Activated CD8-positive, alpha-beta memory T cell treated with anti-CD3 and anti-CD28 coated beads, Interleukin-2, amount 50 U/mL, for 1 hour (primary cell): Measurements from ENCODE around the gene HASPIN.
"Not testable (repeated sequence)": the region's sequence is repeated elsewhere in the genome, so short reads cannot be mapped to it uniquely, and the experiment has no call there.

ENCODE experiments used
- DNase-seq: peaks from one replicate; pipeline ENCODE4 v3.0.0-alpha.2; 2020; ENCODE audit errors: extremely low read depth

The HASPIN gene

DNA sequence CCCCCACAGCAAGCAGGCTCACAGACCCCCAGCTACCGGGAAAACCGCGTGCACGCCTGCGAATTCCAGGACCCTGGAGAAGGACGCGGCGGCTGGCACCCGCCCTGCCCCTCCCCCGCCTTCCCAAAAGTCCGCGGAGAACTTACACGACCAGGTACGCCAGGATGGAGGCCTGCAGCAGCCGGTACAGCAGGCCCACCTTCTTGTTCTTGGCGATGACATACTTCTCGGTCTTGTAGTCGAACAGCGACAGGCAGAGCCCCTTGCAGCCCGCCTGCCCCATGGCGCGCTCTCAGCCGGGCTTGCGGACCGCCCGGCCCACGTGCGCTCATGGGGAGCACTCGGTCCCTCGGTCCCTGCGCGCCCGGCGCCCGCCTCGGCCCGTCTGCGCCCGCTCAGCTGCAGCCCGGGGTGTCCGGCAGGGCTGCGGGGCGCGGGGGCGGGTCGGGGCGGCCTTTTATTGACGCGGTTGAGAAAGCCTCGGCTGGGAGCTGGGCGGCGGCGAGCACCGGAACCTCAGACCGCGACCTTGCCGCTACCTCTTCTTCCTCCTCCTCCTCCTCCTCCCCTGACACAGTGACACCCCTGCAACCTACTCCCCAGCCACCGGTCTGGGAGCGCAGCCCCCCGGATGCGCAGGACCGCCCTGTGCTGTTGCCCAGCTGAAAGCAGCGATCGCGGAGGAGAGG lies 27.8 kb upstream of the HASPIN start, which contains the start of gene P2RX5:
P2RX5 (minus strand) TSS at position 433 of the 689 bp plus-strand sequence; CDS start at position 283, 150 bp downstream.
- DNase-seq = no peak

DNA sequence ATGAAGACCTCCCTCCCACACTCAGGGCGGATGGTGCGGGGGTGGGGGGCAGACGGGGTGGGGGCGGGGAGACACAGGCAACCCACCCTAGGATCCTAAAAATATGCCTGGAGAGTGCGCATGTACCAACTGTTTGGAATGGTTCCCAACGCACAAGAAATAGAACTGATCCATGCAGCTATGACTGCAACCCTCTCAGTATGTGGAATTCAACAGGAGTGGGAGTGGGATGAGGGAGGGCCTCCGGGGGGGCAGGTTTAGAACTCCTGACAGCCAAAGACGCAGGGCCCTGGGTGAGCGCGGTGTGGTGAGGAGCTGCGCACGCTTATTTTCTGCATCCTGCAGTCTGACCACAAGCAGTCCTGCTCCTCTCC lies 26.6 kb upstream of the HASPIN start:
- DNase-seq = no peak

DNA sequence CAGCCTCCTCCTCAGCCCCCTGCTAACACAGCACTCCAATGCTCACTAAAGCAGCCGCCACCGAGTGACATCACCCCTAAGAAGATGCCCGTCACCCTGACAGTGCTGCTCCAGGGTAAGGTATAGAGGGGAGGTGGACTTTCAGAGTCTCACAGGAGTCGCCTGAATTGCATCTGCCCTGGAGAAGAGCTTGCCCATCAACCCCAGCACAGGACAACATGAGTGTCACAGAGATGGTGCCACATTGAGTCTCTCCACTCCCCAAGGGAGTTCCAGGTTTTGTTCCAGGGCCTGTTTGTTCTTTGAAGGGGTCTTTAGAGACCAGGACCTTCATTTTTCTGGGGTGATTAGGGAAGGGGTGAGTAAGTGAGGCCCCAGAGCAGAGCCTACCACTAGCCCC lies 25.6 kb upstream of the HASPIN start:
- DNase-seq = no peak

DNA sequence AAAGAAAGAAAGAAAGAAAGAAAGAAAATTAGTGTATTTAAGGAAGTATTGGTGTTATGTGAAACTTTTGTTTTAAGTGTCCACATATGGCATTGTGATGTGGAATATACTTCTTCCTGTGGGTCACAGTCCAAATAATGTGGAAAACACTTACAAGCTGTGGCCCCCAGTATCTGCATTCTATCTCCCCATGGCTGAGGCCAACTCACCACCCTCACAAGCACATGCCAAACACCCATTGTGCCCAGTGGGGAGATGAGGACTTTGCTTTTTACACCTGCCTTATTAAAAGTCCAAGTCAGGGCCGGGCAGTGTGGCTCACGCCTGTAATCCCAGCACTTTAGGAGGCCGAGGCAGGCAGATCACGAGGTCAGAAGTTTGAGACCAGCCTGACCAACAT lies 23.8 kb upstream of the HASPIN start:
- DNase-seq = no peak

DNA sequence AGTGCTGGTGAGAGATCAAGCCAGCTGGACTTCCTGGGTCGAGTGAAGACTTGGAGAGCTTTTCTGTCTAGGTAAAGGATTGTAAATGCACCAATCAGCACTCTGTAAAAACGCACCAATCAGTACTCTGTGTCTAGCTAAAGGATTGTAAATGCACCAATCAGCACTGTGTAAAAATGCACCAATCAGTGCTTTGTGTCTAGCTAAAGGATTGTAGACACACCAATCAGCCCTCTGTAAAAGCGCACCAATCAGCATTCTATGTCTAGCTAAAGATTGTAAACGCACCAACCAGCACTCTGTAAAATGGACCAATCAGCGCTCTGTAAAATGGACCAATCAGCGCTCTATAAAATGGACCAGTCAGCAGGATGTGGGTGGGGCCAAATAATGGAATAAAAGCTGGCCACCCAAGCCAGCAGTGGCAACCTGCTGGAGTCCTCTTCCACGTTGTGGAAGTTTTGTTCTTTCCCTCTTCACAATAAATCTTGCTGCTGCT lies 21.6 kb upstream of the HASPIN start:
- not testable (repeated sequence) for DNase-seq

DNA sequence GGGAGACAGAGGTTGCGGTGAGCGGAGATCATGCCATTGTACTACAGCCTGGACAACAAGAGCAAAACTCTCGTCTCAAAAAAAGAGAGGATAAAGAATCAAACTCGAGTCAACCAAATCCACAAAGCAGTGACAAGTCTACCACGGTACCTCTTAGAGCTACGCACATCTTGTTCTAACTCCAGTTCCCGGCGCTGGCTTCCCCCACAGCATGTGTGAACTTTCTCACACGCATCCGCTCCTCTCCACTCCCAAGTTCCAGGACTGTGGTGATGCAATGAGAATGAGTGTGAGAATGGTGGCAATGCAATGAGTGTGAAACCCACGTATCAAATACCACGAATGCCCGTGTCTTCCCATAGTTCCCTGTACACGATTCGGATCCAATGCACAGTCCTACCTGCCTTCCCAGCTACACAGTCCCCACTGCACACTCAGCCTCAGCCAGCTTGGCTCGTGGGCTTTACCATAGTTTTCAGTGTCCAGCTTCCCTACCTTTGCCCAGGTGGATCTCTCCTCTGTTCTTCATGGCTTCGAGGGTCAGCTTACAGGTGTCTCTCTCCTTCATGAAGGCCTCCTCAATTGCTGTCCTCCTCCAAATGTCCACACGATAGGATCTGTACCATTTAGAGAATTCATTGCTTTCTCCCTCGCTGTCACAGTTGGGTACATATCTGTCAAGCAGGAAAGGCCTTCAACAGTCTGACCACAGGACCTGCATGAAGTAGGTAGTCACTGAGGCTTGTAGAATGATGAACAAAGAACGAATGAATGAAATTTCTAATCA lies 18.6 kb upstream of the HASPIN start:
- DNase-seq = no peak

DNA sequence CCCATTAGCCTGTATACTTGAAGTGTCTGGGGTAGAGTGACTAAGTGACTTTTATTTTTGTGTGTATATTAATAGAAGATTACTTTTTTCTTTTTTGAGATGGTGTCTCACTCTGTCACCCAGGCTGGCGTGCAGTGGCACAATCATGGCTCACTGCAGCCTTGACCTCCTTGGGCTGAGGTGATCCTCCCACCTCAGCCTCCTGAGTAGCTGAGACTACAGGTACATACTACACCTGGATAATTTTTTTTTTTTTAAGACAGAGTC lies 18.1 kb upstream of the HASPIN start:
- DNase-seq = not testable (repeated sequence)

DNA sequence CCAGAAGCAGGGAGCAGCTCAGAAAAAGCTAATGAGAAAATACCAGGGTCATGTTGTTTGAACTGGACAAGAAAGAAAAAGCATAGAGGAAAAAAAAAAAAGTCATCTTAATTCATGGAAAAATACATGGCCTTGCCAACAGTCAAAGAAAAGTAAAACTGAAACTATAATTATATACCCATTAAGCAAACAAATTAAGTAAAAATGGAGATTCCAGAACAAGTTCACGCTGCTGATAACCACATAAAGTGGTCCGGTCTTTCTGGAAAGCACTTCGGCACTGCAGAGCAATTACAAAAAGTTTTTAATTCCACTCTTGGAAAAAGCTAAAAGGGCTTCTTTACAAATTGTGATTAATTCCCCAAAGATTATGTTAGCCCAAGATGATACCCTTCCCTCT lies 15.3 kb upstream of the HASPIN start:
- DNase-seq = no peak

DNA sequence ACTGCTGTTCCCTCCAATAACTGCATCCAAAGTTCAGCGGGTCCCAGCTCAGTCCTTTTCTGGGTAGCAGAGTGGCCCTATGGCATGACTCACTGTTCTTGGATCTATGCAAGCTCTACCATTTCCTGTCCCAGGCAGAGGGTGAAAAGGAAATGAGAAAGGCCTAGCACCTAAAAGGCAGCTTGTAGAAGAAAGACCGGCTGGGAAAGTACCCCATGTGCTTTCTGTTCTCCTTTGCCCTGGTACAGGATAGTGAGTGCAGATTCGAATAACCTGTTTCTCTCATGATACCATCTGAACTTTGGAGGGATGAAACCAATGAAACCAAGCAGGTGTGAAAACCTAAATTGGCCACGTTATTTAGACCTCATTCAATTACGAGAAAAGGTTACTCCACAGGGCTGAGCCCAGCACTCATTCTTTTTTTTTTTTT lies 12.7 kb upstream of the HASPIN start:
- peak; percentile 56 for DNase-seq

DNA sequence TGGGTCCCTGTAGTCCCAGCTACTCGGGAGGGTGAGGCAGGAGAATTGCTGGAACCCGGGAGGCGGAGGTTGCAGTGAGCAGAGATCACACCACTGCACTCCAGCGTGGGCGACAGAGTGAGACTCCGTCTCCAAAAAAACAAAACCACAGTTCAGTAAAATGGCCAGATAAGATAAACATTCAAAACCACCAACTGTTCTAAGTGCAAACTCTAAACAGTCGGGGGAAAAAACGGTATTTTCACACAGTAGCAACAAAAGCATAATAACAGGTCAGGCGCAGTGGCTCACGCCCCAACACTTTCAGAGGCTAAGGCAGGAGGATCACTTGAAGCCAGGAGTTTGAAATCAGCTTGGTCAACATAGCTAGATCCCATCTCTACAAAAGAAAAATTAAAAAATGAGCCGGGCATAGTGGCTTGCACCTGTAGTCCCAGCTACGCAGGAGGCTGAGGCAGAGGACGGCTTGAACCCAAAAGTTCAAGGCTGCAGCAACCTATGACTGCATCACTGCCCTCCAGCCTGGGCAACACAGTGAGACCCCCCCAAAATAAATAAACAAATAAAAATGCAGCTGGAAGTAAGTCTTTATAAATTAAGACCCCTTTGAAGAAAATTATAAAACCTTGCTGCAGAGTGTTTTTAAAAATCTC lies 10.8 kb upstream of the HASPIN start:
- DNase-seq = no peak

DNA sequence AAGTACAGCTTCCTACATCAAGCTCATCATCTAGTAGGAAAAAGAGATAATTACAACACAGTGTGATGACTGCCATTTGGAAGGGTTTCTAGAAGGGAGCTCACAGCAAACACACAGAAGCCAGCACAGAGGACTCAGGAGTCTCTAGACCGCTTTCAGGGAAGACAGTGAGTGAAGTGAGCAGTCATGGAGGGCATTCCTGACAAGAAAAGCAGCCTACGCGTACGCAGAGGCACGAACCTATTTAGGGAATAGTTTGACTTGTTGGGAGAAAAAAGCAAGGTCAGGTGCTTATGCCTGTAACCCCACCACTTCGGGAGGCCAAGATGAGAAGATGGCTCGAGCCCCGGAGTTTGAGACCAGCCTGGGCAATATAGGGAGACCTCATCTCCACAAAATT lies 8.4 kb upstream of the HASPIN start:
- DNase-seq = no peak

DNA sequence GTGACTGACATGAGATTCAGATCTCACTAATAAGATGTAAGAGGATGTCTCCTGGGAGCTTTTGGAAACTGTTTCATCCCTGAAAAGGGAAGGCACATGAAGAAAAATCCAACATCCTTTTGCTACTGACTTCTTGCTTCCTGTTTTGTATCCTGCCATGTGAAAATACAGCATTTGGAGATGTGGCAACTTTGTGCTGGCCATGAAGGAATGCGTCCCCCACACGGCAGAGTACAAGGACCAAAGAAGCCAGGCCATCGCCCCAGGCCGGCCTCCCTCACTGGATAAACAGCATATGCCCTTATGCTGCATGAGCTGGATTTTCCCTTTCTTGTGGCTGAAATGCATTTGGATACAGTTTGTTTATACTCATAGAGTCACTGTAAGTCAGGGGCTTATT lies 5.5 kb upstream of the HASPIN start:
- DNase-seq = no peak

DNA sequence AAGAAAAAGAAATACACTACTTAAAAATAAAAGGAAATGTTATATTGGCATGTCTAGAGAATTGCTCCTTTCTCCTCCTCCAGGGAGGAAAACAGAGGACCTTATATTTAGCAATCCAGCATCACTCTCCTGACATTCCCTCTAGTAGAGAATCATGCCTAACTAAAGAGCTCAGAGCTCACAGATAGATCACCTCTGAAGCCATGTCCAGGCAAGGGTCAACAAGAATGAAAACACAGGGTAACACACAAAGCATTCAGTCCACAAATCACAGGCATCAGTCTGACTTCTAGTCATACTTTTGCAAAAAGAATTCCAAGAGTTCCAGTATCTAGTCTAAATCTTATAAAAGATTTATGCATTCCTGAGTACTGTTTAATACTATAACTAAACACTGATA lies 4.4 kb upstream of the HASPIN start:
- no peak for DNase-seq

DNA sequence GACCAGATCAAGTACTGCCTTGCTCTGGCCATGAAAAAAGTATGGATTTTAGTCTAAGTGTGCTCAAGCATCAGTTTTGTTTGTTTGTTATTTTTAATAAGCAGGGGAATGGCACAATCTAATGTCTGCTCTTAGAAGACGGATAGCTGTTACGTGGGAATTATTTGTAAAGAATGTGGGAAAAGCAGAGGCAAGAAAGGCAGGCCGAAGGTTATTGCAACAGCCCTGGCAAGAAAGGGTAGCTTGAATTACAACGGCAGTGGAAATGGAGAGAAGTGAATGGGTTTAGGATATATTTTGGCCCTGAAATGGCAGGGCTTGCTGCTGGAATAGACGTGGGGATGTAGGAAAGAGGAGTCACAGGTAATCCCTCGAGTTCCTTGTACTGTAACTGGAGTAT lies 987 bp upstream of the HASPIN start:
- DNase-seq = no peak

DNA sequence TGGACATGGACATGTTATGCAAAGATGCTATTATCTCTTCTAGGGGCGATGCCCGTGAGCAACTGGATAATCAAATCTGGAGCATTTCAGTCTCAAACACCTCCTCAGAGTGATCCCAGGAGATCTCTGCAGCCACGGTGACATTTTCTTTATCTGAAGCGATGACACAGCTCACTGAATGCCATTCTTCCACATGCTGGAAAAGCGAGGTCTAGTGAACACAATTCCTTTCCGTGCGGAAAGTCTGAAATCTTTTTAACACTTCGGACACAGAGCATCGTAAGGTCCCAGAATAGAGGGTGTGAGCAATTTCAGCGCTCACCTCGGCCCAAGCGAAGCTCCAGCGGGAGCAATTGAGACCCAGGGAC lies 531 bp upstream of the HASPIN start:
- no peak for DNase-seq

DNA sequence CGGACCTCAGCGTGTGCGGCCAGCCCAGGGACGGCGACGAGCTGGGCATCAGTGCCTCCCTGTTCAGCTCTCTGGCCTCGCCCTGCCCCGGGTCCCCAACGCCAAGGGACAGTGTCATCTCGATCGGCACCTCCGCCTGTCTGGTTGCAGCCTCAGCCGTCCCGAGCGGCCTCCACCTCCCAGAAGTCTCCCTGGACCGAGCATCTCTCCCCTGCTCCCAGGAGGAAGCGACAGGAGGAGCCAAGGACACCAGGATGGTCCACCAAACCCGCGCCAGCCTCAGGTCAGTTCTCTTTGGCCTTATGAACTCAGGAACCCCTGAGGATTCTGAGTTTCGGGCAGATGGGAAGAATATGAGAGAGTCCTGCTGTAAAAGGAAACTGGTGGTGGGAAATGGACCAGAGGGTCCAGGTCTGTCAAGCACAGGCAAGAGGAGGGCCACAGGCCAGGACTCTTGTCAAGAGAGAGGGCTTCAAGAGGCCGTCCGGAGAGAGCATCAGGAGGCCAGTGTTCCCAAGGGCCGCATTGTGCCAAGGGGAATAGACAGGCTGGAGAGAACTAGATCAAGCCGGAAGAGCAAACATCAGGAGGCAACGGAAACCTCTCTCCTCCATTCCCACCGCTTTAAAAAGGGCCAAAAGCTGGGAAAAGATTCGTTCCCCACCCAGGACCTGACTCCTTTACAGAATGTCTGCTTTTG lies 825 bp downstream of the HASPIN start:
- no peak for DNase-seq

DNA sequence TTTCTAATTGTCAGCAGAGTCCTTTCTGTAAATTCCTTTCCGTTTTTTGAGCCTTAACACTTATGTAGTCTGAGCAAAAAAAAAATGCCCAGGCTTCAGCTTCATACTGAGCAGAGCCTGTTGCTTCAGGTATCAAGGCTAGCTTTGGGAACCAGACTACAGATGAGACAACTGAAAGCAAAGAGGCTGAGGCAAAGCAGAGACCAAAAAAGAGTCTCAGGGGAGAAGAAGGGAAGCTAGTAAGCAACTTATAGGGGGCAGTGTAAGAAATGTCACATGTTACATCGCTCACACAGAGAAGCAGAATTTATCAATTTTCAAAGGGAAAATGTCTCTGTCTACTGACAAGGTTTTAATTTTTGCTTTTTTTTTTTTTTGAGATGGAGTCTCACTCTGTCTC lies 3.3 kb downstream of the HASPIN start:
- no peak for DNase-seq

DNA sequence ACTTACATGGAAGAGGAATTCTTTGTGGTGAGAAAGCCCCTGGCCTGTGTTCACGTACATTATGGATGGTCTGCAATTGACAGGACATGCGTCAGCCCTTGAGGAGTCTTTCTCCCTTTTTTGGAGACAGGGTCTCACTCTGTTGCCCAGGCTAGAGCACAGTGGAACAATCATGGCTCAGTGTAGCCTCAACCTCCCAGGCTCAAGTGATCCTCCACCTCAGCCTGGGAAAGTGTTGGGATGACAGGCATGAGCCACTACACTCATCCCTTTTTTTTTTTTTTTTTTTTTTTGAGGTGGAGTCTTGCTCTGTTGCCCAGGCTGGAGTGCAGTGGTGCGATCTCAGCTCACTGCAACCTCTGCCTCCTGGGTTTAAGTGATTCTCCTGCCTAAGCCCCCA lies 4.4 kb downstream of the HASPIN start:
- not testable (repeated sequence) for DNase-seq

DNA sequence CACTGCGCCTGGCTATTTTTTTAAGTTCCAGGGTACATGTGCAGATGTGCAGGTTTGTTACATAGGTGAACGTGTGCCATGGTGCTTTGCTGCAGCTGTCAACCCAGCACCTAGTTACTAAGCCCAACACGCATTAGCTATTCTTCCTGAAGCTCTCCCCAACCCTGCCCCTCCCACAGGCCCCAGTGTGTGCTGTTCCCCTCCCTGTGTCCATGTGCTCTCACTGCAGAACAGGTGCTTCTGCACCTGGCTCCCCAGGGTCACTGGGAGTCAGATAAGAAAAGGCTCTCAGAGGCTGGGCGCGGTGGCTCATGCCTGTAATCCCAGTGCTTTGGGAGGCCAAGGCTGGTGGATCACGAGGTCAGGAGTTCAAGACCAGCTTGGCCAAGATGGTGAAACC lies 6.2 kb downstream of the HASPIN start:
- DNase-seq = no peak

DNA sequence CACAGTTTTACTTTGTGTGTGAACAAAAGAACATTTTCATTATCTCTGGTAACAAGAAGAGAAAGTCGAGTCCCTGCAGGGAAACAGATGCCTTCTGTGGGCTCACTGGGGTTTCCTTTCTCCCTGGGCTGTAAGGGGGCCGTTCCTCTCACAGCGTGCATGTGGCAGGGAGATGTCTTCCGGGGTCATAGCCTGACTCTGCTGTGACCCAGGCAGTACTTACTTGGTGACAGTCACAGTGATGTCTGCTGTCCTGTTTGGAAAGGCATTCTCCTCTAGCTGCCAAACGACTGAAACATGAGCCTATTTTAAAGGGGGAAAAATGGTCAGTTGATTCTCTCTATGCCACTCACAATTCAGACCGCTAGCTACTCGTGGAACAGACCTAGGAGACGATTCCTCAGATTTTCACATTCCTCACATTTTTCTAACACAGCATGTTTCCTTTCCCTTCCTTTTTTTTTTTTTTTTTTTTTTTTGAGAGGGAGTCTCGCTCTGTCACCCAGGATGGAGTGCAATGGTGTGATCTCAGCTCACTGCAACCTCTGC lies 7.3 kb downstream of the HASPIN start:
- no peak for DNase-seq

DNA sequence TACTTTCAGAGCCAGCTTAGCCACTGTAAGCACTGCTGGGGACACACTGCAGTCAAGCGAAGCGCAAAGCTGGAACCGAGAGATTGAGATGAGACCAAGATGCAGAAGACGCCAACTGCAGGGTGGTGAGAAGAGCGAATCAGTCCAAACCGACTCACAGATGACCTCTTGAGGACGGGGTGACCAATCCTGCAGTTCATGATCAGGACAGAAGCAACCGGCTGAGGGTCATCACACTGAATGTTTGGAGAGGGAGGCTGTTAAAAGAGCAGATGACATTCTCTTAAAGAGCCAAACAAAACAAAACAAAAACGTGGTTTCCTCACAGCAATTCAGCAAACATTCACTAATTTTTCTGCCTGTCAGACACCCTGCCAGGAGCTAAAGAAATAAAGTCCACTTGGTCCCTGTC lies 8.5 kb downstream of the HASPIN start:
- no peak for DNase-seq

DNA sequence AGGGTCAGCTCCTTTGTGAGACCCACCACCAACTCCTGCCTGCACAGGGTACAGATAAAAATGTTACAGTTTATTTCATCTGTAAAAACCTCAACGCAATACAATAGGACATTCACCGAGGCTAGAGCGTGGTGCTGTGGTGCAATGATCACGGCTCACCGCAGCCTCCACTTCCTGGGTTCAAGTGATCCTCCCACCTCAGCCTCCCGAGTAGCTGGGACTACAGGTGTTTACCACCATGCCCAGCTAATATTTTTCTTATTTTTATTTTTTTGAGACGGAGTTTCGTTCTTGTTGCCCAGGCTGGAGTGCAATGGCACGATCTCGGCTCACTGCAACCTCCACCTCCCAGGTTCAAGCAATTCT lies 11.2 kb downstream of the HASPIN start:
- not testable (repeated sequence) for DNase-seq
